ENCODE results near the gene DNAH5. TPM values are rescaled to one million over a fixed set of nuclear protein-coding genes. Genes with fewer than 3 reads are reported as not detected.

DNAH5 gene
- total RNA-seq, 4 donors from 2014 or later, result under 0.01 to 1.8 (median 0.18) TPM

GRCh38 chr5:13745508-13745907 lies 199.0 kb downstream of the DNAH5 start:
- Histone ChIP-seq H3K4me1 (no peaks in the 10 kb centered on the region), H3K27me3 (no peaks in the 10 kb centered on the region), H3K9me3 (no peaks in the 10 kb centered on the region), H3K27ac (no peak overlapping the region), H3K4me3 (no peak overlapping the region), H3K36me3 (no peaks in the 10 kb centered on the region)
- no peak for TF ChIP-seq POLR2A (IDR thresholded peaks at IDR 0.05)
- TF ChIP-seq CTCF (IDR thresholded peaks at IDR 0.05), result no peak
- intact Hi-C loops (cut with DNase I; ENCODE audit: low total_unique reads), result no loop called here
- DNase-seq, result no peak

GRCh38 chr5:13740471-13740870 lies 204.0 kb downstream of the DNAH5 start:
- no peak for DNase-seq
- Histone ChIP-seq H3K9me3 (no peaks in the 10 kb centered on the region), H3K27ac (no peak overlapping the region), H3K36me3 (no peaks in the 10 kb centered on the region), H3K27me3 (no peaks in the 10 kb centered on the region), H3K4me3 (no peak overlapping the region), H3K4me1 (no peaks in the 10 kb centered on the region)
- intact Hi-C loops (cut with DNase I; ENCODE audit: low total_unique reads), result no loop called here
- TF ChIP-seq POLR2A (IDR thresholded peaks at IDR 0.05) (no peak), CTCF (IDR thresholded peaks at IDR 0.05) (no peak)

GRCh38 chr5:13739479-13739878 lies 205.0 kb downstream of the DNAH5 start:
- intact Hi-C loops (cut with DNase I; ENCODE audit: low total_unique reads), result no loop called here
- Histone ChIP-seq H3K36me3 (no peaks in the 10 kb centered on the region), H3K27ac (no peak overlapping the region), H3K27me3 (no peaks in the 10 kb centered on the region), H3K9me3 (no peaks in the 10 kb centered on the region), H3K4me1 (no peaks in the 10 kb centered on the region), H3K4me3 (no peak overlapping the region)
- TF ChIP-seq CTCF (IDR thresholded peaks at IDR 0.05) (no peak), POLR2A (IDR thresholded peaks at IDR 0.05) (no peak)
- no peak for DNase-seq

GRCh38 chr5:13735691-13736090 lies 208.8 kb downstream of the DNAH5 start:
- intact Hi-C loops (cut with DNase I; ENCODE audit: low total_unique reads), result no loop called here
- H3K27me3 ChIP-seq, result no peaks in the 10 kb centered on the region
- TF ChIP-seq POLR2A (IDR thresholded peaks at IDR 0.05), result no peak
- TF ChIP-seq CTCF (IDR thresholded peaks at IDR 0.05), result no peak
- no peaks in the 10 kb centered on the region for H3K4me1 ChIP-seq
- H3K36me3 ChIP-seq, result no peaks in the 10 kb centered on the region
- no peak for DNase-seq
- H3K9me3 ChIP-seq, result no peaks in the 10 kb centered on the region
- H3K4me3 ChIP-seq, result no peak overlapping the region
- no peak overlapping the region for H3K27ac ChIP-seq

- no peak for TF ChIP-seq CTCF (IDR thresholded peaks at IDR 0.05)
- TF ChIP-seq POLR2A (IDR thresholded peaks at IDR 0.05), result no peak
- Histone ChIP-seq H3K4me1 (no peaks in the 10 kb centered on the region), H3K27ac (no peak overlapping the region), H3K36me3 (no peaks in the 10 kb centered on the region), H3K4me3 (no peak overlapping the region), H3K9me3 (no peaks in the 10 kb centered on the region), H3K27me3 (no peaks in the 10 kb centered on the region)
- no peak for DNase-seq
- intact Hi-C loops (cut with DNase I; ENCODE audit: low total_unique reads), result no loop called here
These were observed 213.3 kb downstream of the DNAH5 start for GRCh38 chr5:13731121-13731628.
